HG03521 (cell line): ENCODE data around the gene CASK.
"Not testable (repeated sequence)": the region's sequence is repeated elsewhere in the genome, so short reads cannot be mapped to it uniquely, and the experiment has no call there.

ENCODE experiments used
- ATAC-seq: cut with Tn5 transposase; IDR thresholded peaks from one replicate; pipeline ENCODE4 v1.9.1; 2021; ENCODE audit warnings: mild to moderate bottlenecking, moderate library complexity; ENCODE audit not compliant: unreplicated experiment

Gene CASK

DNA sequence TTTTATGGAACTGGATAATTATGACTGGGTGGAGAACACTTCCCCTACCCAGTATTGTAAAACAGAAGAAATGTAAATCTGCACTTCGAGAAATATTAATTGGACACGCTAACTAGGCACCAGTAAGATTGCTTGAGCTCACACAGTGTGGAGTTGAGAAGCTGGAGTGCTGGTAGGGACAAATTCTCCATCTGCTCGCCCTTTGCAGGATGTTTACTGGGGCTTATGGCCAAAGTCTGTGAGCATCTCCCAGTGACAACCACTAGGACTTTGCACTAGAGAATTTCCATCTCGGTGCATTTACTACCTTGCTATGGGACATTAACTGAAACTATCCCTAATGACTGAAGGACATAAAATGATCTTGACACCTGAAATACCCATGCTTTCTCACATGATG, 268.3 kb downstream of the CASK start:
- no peak for ATAC-seq

DNA sequence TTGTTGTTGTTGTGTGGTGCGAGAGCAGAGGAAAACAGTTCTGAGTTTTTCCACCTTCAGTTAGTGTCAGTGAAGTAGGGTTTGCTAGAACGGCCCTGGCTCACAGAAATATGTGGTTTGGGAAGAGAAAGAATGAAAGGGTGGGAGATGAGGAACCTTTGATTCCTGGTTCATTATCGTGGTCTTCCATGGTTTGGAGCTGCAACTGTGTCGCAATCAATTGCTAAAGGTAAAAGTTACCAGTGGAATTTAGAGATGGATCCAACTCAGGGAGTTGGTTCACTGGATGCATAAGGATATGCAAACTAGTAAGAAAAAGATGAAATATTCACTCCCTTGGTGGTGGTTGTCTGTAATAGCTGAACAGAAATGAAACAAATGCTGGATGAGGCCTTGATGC, 270.2 kb downstream of the CASK start:
- ATAC-seq = no peak

DNA sequence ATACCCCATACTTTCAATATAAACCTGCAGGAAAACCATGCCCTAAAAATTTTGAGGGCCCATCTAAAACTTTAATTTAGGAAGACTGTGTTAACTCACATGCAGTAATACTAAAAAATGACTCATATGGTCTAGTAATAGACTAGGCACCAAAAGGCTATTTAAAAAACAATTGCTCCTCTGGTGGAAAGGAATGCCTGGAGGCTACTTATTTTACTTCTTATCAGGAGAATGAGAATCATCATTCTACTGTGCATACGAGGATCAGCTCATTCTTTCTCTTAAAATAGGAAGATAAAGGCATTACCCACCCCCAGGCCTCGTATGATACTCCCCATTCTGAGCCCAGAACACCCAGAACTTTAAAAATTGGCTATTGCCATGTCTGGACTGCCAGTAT, 277.2 kb downstream of the CASK start:
- ATAC-seq = not testable (repeated sequence)

DNA sequence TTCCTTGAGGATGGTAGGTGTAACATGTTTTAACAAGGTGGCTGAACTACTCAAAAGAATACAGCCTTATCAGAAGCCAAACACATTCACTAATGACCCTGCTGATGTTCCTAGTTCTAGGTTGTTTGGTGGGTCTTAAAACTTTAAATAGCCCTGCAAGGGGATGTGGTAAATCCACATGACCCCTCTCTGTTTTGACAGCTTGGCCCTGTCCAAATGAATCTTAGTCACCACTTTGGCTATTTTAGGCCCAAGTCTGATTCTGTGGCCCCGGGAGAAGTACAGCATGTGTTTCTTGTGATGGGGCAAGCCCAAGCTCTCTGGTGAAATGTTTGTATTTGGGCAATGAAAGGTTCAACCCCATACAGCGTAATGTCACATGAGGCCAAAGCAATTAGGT, 289.1 kb downstream of the CASK start:
- ATAC-seq = no peak

DNA sequence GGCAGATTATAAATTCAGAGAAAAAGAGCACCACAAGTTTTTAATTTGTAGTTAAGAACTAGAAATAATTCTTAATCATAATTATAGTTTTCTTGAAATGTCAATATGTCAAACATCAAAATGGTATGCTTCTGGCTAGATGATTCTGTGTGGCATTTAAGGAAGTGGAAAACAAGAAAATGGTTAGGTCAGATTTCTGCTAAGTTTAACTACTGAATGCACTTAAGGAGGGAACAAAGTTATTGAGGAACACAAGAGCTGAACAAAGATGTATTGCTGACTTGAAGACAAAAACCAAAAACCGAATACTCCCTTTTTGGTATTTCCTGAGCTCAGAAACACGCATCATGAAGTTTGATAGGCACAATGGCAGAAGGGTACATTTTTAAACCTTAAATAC, 293.3 kb downstream of the CASK start:
- no peak for ATAC-seq

DNA sequence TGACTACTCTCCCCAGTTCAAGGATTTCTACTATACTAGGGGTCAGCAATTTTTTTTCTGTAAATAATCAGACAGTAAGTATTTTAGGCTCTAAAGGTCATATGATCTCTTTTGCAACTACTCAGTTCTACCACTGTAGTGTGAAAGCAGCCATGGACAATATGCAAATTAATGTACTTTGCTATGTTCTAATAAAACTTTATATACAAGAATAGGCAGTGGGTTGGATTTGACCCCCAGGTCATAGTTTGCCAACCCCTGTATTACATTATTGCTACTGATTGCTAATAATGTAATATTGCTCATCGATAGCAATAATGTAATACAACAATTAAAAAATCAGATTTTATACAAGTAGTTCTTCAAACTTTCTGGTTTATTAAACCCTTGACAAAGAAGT, 293.8 kb downstream of the CASK start:
- no peak for ATAC-seq

DNA sequence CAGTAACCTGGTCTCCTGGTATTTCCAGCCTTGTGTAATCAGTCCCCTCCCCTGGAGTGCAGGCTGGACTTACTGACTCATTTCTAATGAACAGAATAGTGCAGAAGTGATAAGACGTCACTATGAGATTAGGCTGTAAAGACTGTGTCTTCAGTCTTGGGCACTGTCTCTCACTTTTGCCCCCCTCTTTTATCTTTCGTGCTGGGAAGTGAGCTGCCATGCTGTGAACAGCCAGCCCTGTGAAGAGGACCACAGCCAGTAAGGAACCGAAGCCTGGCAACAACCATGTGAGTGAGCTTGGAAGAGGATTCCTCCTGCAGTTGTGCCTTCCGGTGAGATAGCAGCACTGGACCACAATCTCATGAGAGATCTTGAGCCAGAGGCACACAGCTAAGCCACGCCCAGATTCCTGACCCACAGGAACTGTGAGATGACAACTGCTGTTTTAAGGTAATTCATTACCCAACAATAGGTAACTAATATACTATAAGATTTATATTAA, 302.1 kb downstream of the CASK start:
- ATAC-seq = no peak

DNA sequence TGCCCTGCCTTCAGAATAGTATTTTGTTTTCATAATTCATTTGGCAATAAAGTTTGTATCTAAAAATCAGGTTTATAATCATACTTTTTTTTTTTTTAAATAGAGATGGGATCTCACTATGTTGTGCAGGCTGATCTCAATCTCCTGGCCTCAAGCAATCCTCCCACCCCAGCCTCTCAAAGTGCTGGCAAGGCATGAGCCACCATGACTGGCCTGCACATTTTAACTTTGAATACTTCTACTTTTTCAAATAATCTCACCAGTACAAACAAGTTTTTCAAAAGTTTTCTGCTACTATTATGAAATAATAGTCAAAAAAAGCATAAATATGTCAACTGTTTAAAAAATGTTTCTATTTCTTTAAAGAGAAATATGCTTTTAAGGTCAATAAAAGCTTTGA, 304.1 kb downstream of the CASK start:
- no peak for ATAC-seq

DNA sequence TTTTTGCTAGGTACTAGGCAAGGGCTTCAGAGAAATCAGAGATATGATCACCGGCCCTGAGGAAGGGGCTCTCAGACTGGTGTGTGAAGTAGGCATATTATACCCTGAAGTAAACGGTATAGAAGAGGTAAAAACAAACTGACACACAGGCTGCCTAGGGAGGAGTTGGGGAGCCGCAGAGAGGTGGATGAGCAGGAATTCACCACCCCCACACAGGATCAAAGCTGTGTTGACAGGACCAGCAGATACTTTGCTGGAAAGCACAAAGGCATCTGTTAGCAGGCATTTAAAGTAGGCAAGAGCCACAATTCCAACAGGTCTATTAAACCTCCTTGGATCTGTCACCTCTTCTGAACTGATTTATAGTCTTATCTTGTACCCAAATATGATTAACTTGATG, 306.4 kb downstream of the CASK start:
- no peak for ATAC-seq

DNA sequence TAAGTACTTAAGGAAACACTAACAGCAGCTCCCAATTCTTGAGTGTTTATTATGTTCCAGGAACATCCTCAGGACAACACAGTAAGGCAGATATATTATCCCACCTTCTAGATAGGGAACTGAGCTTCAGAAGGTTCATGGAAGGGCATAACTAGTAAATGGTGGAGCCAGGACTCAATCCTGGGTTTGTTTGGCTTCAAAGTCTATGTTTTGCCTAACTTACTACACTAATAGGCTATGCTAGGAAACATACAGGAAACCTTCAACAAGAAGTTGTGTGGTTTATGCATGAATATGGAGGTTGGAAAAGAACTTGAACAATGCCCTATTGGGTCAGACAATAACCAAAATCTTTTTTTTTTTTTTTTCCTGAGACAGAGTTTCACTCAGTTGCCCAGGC, 307.1 kb downstream of the CASK start:
- ATAC-seq = no peak

DNA sequence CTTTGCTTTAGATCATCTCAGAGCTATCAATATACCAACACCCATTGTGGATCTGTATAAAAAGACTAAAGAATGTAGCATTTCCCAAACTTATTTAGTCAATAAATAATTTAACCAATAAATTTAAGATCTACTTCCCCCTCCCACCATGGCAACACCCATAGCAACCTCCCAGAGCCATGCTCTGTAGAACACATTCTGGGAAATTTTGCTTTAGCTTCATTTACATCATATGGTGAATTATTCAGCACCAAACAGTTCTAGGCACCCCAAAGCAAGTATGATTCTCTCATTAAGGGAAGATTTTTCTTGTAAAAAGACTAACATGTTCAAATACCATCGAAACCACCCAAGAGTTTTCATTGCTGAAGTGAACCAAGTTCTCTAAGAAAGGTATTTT, 315.1 kb downstream of the CASK start:
- no peak for ATAC-seq

DNA sequence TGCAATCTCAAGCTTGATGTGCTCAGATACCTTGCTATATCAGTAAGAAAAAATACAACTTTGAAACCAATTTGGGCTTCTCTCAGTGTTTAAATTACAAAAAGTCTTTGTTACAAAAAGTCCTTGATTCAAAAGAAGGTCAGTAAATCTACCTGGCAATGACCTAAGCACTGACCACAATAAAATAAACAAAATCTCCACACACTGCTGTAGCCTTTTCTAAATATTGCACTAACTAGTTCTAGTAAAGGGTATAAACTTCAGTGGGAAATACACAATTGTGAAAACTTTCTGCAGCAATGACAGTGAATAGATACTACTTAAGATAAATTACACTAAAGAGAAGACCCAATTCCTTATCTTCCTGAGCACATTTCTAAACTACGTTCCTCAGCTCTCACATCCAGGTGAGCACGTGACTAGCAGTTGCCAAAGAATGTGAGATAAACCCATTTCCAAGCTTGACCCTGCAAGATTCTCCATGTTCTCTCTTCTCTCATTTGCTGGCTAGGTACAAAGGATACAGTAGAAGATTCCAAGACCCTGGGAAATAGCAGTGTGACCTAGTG, 316.0 kb downstream of the CASK start:
- no peak for ATAC-seq

DNA sequence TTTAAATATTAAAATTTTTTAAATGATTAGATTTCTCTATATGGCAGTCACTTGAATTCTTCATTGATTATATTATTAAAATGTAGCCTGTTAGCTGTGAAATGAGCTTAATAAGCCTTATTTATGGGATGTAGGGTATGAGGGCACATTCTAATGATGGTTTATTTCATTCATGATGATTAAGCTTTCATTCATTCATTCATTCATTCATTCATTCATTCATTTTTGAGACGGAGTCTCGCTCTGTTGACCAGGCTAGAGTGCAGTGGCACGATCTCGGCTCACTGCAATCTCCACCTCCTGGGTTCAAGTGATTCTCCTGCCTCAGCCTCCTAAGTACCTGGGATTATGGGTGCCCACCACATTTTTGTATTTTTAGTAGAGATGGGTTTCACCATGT, 317.3 kb downstream of the CASK start:
- not testable (repeated sequence) for ATAC-seq

DNA sequence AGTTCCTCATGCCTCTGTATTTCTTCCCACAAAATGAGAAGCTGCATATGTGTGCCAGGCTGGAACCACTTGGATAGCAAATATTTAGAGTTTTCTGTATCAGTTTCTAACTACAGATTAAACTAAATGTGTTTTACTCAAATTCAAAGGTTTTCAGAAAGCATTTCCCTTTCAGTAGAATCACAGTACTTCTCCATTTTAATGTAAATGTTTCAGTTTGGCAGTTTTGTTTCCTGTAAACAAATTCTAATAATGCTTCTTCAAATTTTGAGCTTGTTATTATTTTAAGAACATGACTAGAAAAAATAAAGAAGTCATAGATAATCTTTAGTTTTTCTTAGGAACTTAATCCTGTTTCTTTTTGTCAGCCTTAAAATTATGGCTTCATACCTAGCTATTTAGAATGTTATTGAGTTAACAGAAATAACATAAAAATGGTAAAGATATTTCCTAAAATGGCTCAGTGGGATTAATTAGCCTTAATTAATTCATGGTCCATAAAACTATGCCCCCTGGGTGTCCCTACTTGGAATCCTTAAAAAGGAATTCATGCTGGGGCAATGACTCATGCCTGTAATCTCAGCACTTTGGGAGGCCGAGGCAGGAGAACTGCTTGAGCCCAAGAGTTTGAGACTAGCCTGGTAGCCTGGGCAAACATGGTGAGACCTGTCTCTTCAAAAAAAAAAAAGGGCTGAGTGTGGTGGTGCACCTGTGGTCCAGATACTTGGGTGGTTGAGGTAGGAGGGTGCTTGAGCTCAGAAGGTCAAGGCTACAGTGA, 318.4 kb downstream of the CASK start:
- ATAC-seq = no peak

DNA sequence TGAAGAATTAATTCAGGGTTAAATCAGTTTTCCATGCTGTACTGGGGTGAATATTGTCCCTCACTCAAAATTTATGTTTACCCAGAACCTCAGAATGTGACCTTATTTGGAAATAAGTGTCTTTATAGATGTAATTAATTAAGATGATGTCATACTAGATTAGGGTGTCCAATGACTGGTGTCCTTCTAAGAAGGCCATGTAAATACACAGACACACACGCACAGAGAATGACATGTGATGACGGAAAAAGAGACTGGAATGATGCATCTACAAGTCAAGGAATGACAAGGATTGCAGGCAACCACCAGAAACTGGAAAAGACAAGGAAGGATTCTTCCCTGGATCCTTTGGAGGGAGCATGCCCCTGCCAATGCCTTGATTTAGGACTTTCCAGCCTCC, 319.2 kb downstream of the CASK start:
- ATAC-seq = no peak

DNA sequence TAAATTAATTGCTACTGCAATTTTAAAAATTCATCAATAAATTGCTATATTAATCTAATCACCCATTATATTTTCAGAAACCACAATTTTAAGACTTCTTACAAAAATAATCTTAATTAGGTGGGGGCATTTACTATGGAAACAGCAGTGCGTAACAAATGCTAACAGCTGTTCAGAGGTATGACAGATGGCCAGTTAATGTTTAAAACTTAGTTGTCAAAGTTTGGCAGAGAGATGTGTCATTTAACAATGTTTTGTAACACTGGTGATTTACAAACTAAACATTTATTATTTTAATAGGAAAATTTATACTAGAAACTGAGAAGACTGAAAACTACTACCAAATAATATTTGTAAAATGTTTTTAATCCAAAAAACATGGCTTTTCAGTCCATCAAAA, 319.8 kb downstream of the CASK start:
- no peak for ATAC-seq

DNA sequence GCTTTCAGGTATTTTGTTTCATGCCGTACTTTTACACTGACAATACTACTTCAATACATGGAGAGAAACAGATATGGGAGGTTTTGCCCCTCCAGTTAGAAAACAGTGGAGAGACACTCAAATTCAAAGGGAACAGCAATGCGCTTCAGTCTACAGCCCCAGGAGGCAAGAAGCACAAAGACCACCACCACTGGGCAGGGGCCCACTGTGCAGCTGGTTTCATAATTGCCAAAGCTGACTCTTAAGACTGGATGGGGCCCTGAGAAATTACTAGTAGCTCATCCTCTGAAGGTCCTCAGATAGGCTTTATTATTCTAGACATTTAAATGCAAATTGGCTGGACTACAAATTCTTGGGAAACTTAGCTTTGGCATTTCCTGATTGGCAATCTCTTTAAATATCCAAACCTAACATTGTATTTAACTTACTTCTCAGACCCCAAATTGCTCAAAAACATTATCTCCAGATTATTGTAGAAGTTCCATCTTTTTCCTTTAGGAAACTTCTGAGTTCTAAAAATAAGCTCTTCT, 320.5 kb downstream of the CASK start:
- ATAC-seq = no peak

DNA sequence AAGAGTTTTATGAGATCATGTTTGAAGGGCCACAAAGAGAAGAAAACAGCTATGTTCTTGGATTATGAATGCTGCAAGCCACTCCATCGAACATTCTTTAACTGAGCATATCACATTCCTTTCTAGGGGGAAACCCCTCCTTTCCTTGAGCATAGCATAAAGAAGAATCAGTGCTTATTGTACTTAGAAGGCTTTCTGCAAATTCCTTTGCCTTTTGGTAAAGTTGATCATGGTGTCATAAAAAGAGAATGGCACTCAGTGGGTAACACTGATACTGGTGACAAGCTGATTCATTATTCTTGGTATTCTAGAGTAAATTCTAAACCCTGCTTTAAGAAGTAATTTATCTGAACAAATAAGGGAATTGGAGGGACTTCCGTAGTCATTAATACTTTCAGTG, 323.1 kb downstream of the CASK start:
- no peak for ATAC-seq

DNA sequence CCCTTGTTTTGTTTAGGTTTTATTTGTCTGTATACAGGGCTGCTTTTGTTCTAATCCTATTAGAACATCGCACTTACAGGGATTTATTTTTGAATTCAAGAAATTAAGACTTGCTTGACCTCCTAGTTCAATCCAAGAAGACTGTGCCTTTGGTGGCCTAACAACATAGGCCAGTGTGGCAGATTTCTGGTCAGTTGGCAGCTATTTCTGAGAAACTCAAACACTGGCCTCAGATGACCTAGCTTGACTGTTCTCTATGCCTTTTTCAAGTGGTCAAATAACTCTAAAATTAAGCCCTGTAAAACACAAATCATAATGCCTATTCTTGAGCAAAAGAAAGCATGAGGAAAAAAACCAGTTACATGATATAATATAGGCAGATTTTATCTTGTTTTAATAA, 323.8 kb downstream of the CASK start:
- no peak for ATAC-seq

DNA sequence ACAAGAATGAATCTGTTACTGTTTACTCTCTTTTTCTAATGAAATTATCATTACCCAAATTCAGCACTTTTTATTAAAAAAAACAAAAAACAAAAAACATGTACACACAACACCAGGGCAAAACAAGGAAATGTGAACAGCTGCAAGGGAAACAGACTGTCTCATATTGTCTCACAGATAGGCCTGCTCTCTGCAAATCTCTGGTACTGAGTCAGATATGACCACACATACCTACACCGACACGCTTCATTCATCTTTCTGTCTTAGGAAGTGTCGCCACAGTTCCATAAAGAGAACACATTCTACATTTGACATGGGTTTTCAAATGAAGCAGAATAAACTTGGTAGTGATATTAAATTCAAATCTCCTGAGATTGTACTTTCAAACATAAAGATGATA, 326.8 kb downstream of the CASK start:
- peak; percentile 86 for ATAC-seq

DNA sequence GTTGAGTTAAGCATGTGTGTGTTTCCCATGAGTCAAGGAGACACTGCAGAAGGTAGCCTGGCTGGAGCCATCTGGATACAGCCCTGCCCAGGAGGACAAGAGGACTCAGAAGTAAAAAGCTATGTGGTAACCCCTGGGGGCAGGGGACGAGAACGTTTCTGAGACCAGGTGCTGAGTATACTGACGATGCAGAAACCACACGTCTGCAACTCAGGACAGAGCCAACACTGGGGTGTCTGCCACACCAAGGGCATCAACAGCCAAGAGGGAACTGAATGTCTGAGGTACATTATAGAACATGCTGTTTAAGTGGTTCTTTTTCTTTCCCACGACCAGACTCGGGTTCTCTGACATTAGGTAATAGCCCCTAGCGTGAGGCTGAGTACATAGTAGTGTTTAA, 328.7 kb downstream of the CASK start:
- no peak for ATAC-seq

DNA sequence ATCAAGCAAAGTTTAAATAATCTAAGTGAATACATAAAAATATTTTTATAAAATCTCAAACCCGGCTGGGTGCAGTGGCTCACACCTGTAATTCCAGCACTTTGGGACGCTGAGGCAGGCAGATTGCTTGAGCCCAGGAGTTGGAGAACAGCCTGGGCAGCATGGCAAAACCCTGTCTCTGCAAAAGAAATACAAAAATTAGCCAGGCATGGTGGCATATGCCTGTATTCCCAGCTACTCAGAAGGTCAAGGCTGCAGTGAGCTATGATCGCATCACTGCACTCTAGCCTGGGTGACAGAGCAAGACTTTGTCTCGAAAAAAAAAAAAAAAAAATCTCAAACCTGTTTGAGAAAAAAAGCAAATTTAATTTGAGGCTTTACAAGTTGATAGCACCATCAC, 331.4 kb downstream of the CASK start:
- no peak for ATAC-seq

DNA sequence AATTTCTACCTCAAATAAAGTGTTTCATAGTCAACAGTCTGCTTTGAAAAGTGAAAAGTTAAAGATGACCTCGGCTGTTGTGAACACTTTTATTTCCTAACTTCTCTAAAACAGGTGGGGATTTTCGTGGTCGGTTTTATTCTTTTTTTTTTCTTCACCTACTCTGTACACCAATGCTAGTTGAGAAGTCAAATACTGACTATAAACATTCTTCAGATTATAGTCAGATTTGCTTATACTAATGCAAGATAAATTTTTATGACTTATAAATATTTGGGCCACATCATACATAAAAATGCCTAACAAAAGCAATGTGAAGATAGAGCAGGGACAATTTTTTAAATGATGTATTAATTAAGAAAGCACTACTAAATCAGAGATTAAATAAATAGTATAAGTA, 332.7 kb downstream of the CASK start:
- ATAC-seq = no peak
